ENCODE results near the gene SSBP1.
A peak's percentile ranks its signal among the peaks of the same experiment; 100 is the strongest.
"Not testable (repeated sequence)": the region's sequence is repeated elsewhere in the genome, so short reads cannot be mapped to it uniquely, and the experiment has no call there.

SSBP1 gene

GRCh38 chr7:141717450-141717849, 20.7 kb upstream of the SSBP1 start:
- no peaks in the 10 kb centered on the region for H3K9me3 Mint-ChIP-seq
- no peak overlapping the region for H3K27ac Mint-ChIP-seq
- no peaks in the 10 kb centered on the region for H3K36me3 Mint-ChIP-seq (ENCODE audit: low read depth)
- no peak overlapping the region for H3K4me3 Mint-ChIP-seq
- H3K27me3 Mint-ChIP-seq (ENCODE audit: low read depth) = peaks cover 14% of the 10 kb centered on the region
- H3K4me1 Mint-ChIP-seq (ENCODE audit: low read depth) = peaks cover 4% of the 10 kb centered on the region

- Mint-ChIP-seq H3K27me3 (ENCODE audit: low read depth) (peaks cover 3% of the 10 kb centered on the region), H3K4me3 (no peak overlapping the region), H3K4me1 (ENCODE audit: low read depth) (peaks cover 2% of the 10 kb centered on the region), H3K9me3 (no peaks in the 10 kb centered on the region), H3K27ac (no peak overlapping the region), H3K36me3 (ENCODE audit: low read depth) (peaks cover 2% of the 10 kb centered on the region)
Observed at GRCh38 chr7:141722529-141722928, 15.6 kb upstream of the SSBP1 start.

- Mint-ChIP-seq H3K27me3 (ENCODE audit: low read depth) (no peaks in the 10 kb centered on the region), H3K4me3 (no peak overlapping the region), H3K36me3 (ENCODE audit: low read depth) (peaks cover 2% of the 10 kb centered on the region), H3K27ac (no peak overlapping the region), H3K9me3 (no peaks in the 10 kb centered on the region), H3K4me1 (ENCODE audit: low read depth) (peaks cover 2% of the 10 kb centered on the region)
Observed at GRCh38 chr7:141729020-141729419, 9.1 kb upstream of the SSBP1 start.

GRCh38 chr7:141731476-141732149, 6.5 kb upstream of the SSBP1 start:
- H3K36me3 Mint-ChIP-seq (ENCODE audit: low read depth) = no peaks in the 10 kb centered on the region
- no peaks in the 10 kb centered on the region for H3K9me3 Mint-ChIP-seq
- peaks cover 3% of the 10 kb centered on the region for H3K4me1 Mint-ChIP-seq (ENCODE audit: low read depth)
- H3K4me3 Mint-ChIP-seq = peak overlapping the region; percentile 50
- no peak overlapping the region for H3K27ac Mint-ChIP-seq
- H3K27me3 Mint-ChIP-seq (ENCODE audit: low read depth) = no peaks in the 10 kb centered on the region

GRCh38 chr7:141737118-141737835, 881 bp upstream of the SSBP1 start:
- Mint-ChIP-seq H3K27ac (peak overlapping the region; percentile 95), H3K9me3 (no peaks in the 10 kb centered on the region), H3K36me3 (ENCODE audit: low read depth) (peaks cover 17% of the 10 kb centered on the region), H3K4me3 (peak overlapping the region; percentile 95), H3K27me3 (ENCODE audit: low read depth) (no peaks in the 10 kb centered on the region), H3K4me1 (ENCODE audit: low read depth) (peaks cover 21% of the 10 kb centered on the region)

- no peaks in the 10 kb centered on the region for H3K9me3 Mint-ChIP-seq
- H3K36me3 Mint-ChIP-seq (ENCODE audit: low read depth) = peaks cover 27% of the 10 kb centered on the region
- H3K4me3 Mint-ChIP-seq = peak overlapping the region; percentile 95
- H3K27ac Mint-ChIP-seq = peak overlapping the region; percentile 95
- peaks cover 21% of the 10 kb centered on the region for H3K4me1 Mint-ChIP-seq (ENCODE audit: low read depth)
- no peaks in the 10 kb centered on the region for H3K27me3 Mint-ChIP-seq (ENCODE audit: low read depth)
Observed at GRCh38 chr7:141738592-141739013, 445 bp downstream of the SSBP1 start.

GRCh38 chr7:141739250-141739649, 1.1 kb downstream of the SSBP1 start:
- H3K4me3 Mint-ChIP-seq = peak overlapping the region; percentile 71
- H3K36me3 Mint-ChIP-seq (ENCODE audit: low read depth) = peaks cover 34% of the 10 kb centered on the region
- no peaks in the 10 kb centered on the region for H3K9me3 Mint-ChIP-seq
- peak overlapping the region; percentile 49 for H3K27ac Mint-ChIP-seq
- H3K27me3 Mint-ChIP-seq (ENCODE audit: low read depth) = no peaks in the 10 kb centered on the region
- peaks cover 21% of the 10 kb centered on the region for H3K4me1 Mint-ChIP-seq (ENCODE audit: low read depth)

GRCh38 chr7:141742229-141742628, 4.1 kb downstream of the SSBP1 start:
- H3K4me1 Mint-ChIP-seq (ENCODE audit: low read depth) = peaks cover 19% of the 10 kb centered on the region
- H3K36me3 Mint-ChIP-seq (ENCODE audit: low read depth) = peaks cover 44% of the 10 kb centered on the region
- no peak overlapping the region for H3K27ac Mint-ChIP-seq
- no peaks in the 10 kb centered on the region for H3K27me3 Mint-ChIP-seq (ENCODE audit: low read depth)
- H3K9me3 Mint-ChIP-seq = no peaks in the 10 kb centered on the region
- H3K4me3 Mint-ChIP-seq = no peak overlapping the region

GRCh38 chr7:141744131-141744530, 6.0 kb downstream of the SSBP1 start:
- H3K27me3 Mint-ChIP-seq (ENCODE audit: low read depth) = no peaks in the 10 kb centered on the region
- no peak overlapping the region for H3K4me3 Mint-ChIP-seq
- no peak overlapping the region for H3K27ac Mint-ChIP-seq
- no peaks in the 10 kb centered on the region for H3K9me3 Mint-ChIP-seq
- H3K36me3 Mint-ChIP-seq (ENCODE audit: low read depth) = peaks cover 45% of the 10 kb centered on the region
- H3K4me1 Mint-ChIP-seq (ENCODE audit: low read depth) = peaks cover 14% of the 10 kb centered on the region

GRCh38 chr7:141748396-141748795, 10.2 kb downstream of the SSBP1 start:
- H3K27ac Mint-ChIP-seq = no peak overlapping the region
- H3K27me3 Mint-ChIP-seq (ENCODE audit: low read depth) = no peaks in the 10 kb centered on the region
- H3K4me1 Mint-ChIP-seq (ENCODE audit: low read depth) = no peaks in the 10 kb centered on the region
- peaks cover 66% of the 10 kb centered on the region for H3K36me3 Mint-ChIP-seq (ENCODE audit: low read depth)
- no peak overlapping the region for H3K4me3 Mint-ChIP-seq
- H3K9me3 Mint-ChIP-seq = peaks cover 31% of the 10 kb centered on the region

- H3K36me3 Mint-ChIP-seq (ENCODE audit: low read depth) = peaks cover 66% of the 10 kb centered on the region
Observed at GRCh38 chr7:141751904-141752303, 13.7 kb downstream of the SSBP1 start.

GRCh38 chr7:141752634-141753033, 14.5 kb downstream of the SSBP1 start:
- Mint-ChIP-seq H3K4me3 (no peak overlapping the region), H3K27ac (no peak overlapping the region), H3K36me3 (ENCODE audit: low read depth) (peaks cover 72% of the 10 kb centered on the region), H3K4me1 (ENCODE audit: low read depth) (peaks cover 2% of the 10 kb centered on the region), H3K27me3 (ENCODE audit: low read depth) (no peaks in the 10 kb centered on the region), H3K9me3 (peaks cover 31% of the 10 kb centered on the region)

More at GRCh38 chr7:141751904-141752303, 13.7 kb downstream of the SSBP1 start:
- not testable (repeated sequence) for H3K4me1 Mint-ChIP-seq (ENCODE audit: low read depth); H3K4me3 Mint-ChIP-seq; H3K27ac Mint-ChIP-seq; H3K27me3 Mint-ChIP-seq (ENCODE audit: low read depth)
- H3K9me3 Mint-ChIP-seq = peaks cover 31% of the 10 kb centered on the region

- Mint-ChIP-seq H3K27ac (no peak overlapping the region), H3K4me3 (no peak overlapping the region), H3K36me3 (ENCODE audit: low read depth) (peaks cover 68% of the 10 kb centered on the region), H3K27me3 (ENCODE audit: low read depth) (no peaks in the 10 kb centered on the region), H3K9me3 (peaks cover 29% of the 10 kb centered on the region), H3K4me1 (ENCODE audit: low read depth) (peaks cover 2% of the 10 kb centered on the region)
Observed at GRCh38 chr7:141754939-141755338, 16.8 kb downstream of the SSBP1 start.

- H3K9me3 Mint-ChIP-seq = no peaks in the 10 kb centered on the region
- H3K4me1 Mint-ChIP-seq (ENCODE audit: low read depth) = no peaks in the 10 kb centered on the region
- no peaks in the 10 kb centered on the region for H3K27me3 Mint-ChIP-seq (ENCODE audit: low read depth)
- H3K36me3 Mint-ChIP-seq (ENCODE audit: low read depth) = peaks cover 25% of the 10 kb centered on the region
- no peak within 1 kb of the TSS for H3K4me3 Mint-ChIP-seq
- no peak within 1 kb of the TSS for H3K27ac Mint-ChIP-seq
Observed at GRCh38 chr7:141763797-141764196, 25.6 kb downstream of the SSBP1 start, which contains the start of gene TAS2R3. Gene TAS2R3, plus strand, starts transcription at chr7:141764097. Its CDS starts 62 bp downstream, at chr7:141764159.

- H3K4me3 Mint-ChIP-seq; H3K27me3 Mint-ChIP-seq (ENCODE audit: low read depth); H3K4me1 Mint-ChIP-seq (ENCODE audit: low read depth); H3K27ac Mint-ChIP-seq; H3K36me3 Mint-ChIP-seq (ENCODE audit: low read depth); H3K9me3 Mint-ChIP-seq: not testable (repeated sequence)
Observed at GRCh38 chr7:141770083-141770583, 32.0 kb downstream of the SSBP1 start.
